ENCODE results near the gene ARR3.

GRCh38 chrX:70292788-70293187 lies 24.7 kb downstream of the ARR3 start:
- TF ChIP-seq CREM (CRISPR knock-in tag; IDR thresholded peaks at IDR 0.05) (no peak), KAT7 (CRISPR knock-in tag; IDR thresholded peaks at IDR 0.05; ENCODE audit: borderline replicate concordance) (no peak), CTCF (IDR thresholded peaks at IDR 0.05) (no peak), ZBTB21 (CRISPR knock-in tag; IDR thresholded peaks at IDR 0.05; ENCODE audit: borderline replicate concordance) (no peak), MAX (CRISPR knock-in tag; IDR thresholded peaks at IDR 0.05) (no peak), FOXP1 (CRISPR knock-in tag; IDR thresholded peaks at IDR 0.05; ENCODE audit: borderline replicate concordance) (no peak), TCF7 (CRISPR knock-in tag; IDR thresholded peaks at IDR 0.05; ENCODE audit: low read depth) (no peak), FOXJ3 (CRISPR knock-in tag; IDR thresholded peaks at IDR 0.05; ENCODE audit: borderline replicate concordance) (no peak), TEAD4 (CRISPR knock-in tag; IDR thresholded peaks at IDR 0.05) (no peak), ZNF396 (CRISPR knock-in tag; IDR thresholded peaks at IDR 0.05; ENCODE audit: borderline replicate concordance) (no peak), NR2C2 (CRISPR knock-in tag; IDR thresholded peaks at IDR 0.05) (no peak), ELF4 (CRISPR knock-in tag; IDR thresholded peaks at IDR 0.05; ENCODE audit: low read depth) (no peak), ESRRA (CRISPR knock-in tag; IDR thresholded peaks at IDR 0.05; ENCODE audit: borderline replicate concordance) (no peak), USF2 (CRISPR knock-in tag; IDR thresholded peaks at IDR 0.05) (no peak)

Measured in WTC11 (cell line).